Raji (cell line): ENCODE data around the gene ALK.

Source experiments
- POLR2A ChIP-seq: IDR thresholded peaks from 2 replicates; pipeline ENCODE4 v1.6.1; 2011; ENCODE audit warnings: low read depth, low read length, control low read depth; ENCODE audit not compliant: insufficient read depth

ALK gene

GRCh38 chr2:29245742-29246382 lies 675.5 kb downstream of the ALK start:
- TF ChIP-seq POLR2A: no peak

DNA sequence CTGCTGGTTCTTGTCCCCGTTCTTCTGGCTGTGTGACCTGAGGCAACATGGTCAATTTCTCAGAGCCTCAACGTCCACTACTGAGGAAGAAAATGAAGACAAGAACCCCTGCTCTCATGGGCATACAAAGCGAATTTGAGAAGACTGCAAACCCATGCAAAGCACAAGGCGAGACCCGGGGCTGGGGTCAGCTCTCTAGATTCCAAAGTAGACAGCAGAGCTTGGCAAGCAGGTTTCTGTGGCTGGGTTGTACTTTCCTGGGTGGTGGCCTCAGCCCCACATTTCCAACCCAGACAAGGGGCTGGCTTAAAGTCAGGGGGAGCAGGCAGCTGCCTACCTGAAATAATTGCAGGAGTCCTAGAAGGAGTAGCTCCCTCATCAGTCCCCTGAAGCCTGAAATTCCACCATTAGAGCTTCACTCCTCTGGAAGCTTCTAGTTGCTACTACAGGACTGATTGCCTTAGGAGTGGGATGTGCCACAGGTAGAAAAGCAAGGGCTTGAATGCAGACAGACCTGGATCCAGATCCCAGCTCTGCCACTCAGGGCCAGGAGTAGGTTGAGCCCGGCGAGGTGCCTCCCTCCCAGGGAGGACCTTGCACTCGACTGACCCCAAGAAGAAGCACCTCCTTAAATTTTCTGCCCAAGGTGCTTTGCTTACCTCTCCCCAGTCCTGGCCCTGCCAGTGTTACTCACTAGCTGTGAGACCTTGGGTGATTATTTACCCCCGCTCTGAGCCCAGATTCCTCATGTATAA lies 678.6 kb downstream of the ALK start:
- TF ChIP-seq POLR2A: no peak

DNA sequence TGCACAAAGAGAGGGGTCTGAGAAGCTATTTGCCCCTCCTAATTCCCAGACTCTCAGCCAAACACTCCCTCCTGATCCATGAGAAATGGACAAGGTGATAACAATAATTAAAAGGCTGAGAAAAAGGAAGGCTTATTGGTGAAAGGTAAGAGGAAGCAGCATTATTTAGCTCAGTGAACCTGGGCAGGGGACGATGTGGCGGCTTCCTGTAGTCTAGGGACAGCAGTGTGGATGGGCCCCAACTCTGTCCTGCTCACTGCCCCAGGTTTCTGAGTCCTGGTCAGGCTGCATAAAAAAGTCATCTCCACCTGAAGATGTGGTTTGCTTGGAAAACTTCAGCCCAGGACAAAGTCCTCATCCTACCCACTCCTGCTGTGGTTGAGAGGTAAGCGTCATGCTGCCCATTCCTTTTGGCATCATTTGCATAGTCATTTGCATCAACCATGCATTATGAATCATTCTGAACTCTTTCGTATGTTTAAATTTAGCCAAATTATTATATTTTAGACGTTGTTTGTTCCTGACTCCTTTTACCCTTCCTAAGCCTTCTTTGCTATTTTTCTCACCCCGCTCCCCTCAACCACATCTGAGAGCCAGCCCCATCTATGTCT lies 679.3 kb downstream of the ALK start:
- TF ChIP-seq POLR2A: no peak

- TF ChIP-seq POLR2A: no peak
These were observed 680.0 kb downstream of the ALK start for GRCh38 chr2:29241341-29241740.

- no peak for TF ChIP-seq POLR2A
These were observed 680.8 kb downstream of the ALK start for GRCh38 chr2:29240601-29241000.

DNA sequence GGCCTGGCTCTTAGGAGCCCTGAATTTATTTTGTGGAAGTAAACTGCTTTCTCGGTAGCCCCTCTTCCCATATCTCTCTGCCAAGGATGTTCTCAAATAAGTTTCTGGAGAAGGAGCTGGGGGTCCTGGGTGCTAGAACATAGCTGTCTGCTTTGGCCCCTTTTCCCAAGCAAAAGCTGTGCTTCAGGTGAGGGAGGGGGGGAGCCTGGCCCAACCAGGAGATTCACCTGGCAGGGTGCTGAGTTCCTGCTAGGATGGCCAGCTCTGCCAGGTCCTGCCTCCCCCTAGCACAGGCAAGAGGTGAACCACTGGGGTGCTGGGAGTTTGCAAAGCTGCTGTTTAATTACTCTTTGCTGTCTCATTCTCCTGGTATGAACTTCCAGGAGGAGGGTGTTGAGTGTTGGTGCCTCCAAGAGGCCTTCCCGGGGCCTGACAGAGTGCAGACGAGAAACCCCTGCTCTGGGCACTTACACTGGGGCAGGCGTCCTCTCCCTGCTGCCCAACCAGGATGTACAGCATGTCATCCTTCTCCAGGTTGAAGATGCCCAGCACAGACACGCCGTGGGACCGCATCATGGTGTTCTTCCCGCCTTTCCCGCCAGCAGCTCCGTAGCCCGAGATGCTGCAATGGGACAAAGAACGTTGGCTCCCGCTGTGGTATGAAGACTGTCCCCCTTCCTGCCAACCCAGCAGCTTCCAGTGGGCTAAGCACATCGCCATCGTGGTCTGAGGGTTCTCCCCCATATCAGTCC lies 682.0 kb downstream of the ALK start:
- TF ChIP-seq POLR2A: no peak

GRCh38 chr2:29238497-29238896 lies 682.9 kb downstream of the ALK start:
- no peak for TF ChIP-seq POLR2A

GRCh38 chr2:29236074-29236473 lies 685.3 kb downstream of the ALK start:
- TF ChIP-seq POLR2A: no peak

GRCh38 chr2:29235411-29235810 lies 686.0 kb downstream of the ALK start:
- no peak for TF ChIP-seq POLR2A

DNA sequence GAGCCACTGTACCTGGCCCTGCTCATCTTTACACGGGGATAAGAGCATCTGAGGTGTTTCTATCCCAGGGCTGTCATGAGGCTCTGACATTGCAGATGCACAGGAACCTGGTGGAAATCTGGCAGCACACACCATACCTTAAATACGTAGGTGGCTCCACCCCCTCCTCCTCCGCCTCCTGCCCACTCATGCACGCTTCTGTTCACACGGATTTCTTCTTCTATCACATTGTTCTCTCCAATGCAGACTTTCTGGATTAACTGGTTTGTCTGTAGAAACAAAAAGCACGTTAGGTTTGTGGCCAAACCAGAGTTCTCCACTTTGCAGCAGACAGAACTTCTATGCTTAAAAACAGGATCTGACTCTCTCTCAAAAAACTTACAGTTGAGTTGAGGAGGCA lies 688.0 kb downstream of the ALK start:
- TF ChIP-seq POLR2A: no peak

- no peak for TF ChIP-seq POLR2A
These were observed 689.3 kb downstream of the ALK start for GRCh38 chr2:29232041-29232440.

DNA sequence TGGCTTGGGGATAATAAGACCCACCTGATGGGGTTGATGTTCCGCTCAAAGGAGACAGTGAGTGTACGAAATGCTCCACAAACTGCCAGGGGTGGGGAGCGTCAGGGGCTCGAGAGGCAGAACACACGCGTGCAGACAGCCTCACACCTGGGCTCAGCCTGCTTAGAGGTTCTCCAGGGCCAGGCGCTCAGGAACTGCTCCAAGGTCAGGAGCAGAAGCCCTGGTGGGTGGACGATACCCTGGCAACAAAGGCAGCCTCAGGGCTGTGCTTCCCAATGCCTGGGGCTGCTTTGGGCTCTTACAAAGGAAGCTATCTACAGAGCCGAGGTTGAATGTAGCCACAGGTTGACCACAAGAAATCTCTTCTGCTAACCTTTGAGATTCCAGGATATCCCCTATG lies 691.7 kb downstream of the ALK start:
- no peak for TF ChIP-seq POLR2A

DNA sequence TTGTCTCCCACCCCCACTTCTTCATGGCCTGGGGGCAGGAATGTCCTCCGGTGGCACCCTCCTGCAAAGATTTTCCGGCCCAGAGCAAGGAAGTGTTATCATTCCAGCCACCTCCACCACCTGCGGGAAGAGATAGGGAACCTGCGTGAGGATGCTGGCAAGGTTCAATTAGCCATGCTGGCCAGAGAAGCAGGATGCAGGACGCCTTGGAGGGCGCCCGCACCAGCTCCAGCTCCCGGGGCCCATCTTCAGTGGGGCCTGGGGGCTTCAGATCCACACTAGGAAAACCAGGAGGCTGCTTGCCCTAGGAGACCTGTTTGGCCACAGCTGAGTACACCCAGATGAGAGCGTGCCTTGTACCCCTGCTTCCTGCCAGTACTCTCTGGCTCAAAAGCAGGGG lies 692.4 kb downstream of the ALK start:
- no peak for TF ChIP-seq POLR2A

DNA sequence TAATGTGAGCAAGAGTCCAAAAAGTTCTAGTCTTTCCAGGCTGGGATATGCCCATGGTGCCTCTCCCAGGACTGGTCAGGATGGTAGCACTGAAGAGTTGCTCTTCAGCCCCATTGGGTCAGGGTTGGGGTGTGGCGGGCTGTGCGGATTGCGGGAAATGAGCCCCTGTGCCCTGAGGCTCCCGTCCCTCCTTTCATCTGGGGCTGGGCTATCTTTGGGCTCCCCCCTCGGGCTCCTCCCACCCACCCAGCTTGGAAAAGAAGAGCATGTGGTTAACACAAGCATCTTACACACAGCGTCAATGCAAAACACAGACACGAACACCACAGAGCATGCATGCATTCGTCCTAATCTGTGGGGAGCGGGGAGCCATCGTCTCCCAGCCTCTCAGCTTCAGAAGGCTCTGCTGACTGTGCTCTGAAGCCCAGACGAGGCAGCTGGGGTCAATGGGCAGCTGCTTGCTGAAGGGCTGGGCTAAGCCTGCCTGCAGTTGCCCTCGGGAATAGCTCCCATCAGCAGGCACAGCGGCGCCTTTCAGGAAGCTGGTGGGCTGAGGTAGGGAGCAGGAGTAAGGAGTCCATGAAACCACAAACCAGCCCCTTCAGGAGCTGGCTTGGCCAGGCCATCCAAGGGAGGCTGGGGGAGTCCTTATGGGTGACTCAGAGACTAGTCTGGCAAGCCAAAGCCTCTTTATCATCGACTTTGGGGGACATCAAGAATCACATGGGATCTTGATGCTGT lies 693.3 kb downstream of the ALK start:
- no peak for TF ChIP-seq POLR2A

- TF ChIP-seq POLR2A: no peak
These were observed 694.6 kb downstream of the ALK start for GRCh38 chr2:29226808-29227207.
